ENCODE results near the gene ARHGAP26.
"Not testable (repeated sequence)": the region's sequence is repeated elsewhere in the genome, so short reads cannot be mapped to it uniquely, and the experiment has no call there.

DNA sequence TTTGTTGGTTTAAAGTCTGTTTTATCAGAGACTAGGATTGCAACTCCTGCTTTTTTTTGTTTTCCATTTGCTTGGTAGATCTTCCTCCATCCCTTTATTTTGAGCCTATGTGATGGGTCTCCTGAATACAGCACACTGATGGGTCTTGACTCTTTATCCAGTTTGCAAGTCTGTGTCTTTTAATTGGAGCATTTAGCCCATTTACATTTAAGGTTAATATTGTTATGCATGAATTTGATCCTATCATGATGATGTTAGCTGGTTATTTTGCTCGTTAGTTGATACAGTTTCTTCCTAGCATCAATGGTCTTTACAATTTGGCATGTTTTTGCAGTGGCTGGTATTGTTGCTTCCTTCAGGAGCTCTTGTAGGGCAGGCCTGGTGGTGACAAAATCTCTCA is 219.1 kb downstream of the ARHGAP26 start:
- TF ChIP-seq YY1 (IDR thresholded peaks at IDR 0.05; ENCODE audit: insufficient read depth, insufficient read length); ZNF274 (IDR thresholded peaks at IDR 0.05; ENCODE audit: low read depth, low read length): not testable (repeated sequence)

Data from NT2/D1 (cell line).